Upper lobe of right lung (tissue), 1 donor: ENCODE results near the gene COMMD9. TPM values are rescaled to one million over a fixed set of nuclear protein-coding genes. Genes with fewer than 3 reads are reported as not detected.

Source experiments
- ATAC-seq: fragments of 200-7000 bp; cut with Tn5 transposase; one replicate; pipeline ENCODE4 v1.9.1; 2020; ENCODE audit warnings: mild to moderate bottlenecking, moderate library complexity
- DNase-seq: peaks from one replicate; pipeline ENCODE4 v3.0.0-alpha.2; 2020
- H3K27ac ChIP-seq: fragments of 200-600 bp; one replicate; pipeline ENCODE4 v1.8.0; 2022
- H3K27me3 ChIP-seq: fragments of 200-600 bp; one replicate; pipeline ENCODE4 v1.8.0; 2022; ENCODE audit warnings: mild to moderate bottlenecking
- H3K36me3 ChIP-seq: fragments of 200-600 bp; one replicate; pipeline ENCODE4 v1.8.0; 2022
- H3K4me1 ChIP-seq: fragments of 200-600 bp; one replicate; pipeline ENCODE4 v1.8.0; 2022
- H3K4me3 ChIP-seq: fragments of 200-600 bp; one replicate; pipeline ENCODE4 v1.8.0; 2022; ENCODE audit warnings: mild to moderate bottlenecking
- H3K9me3 ChIP-seq: fragments of 200-600 bp; one replicate; pipeline ENCODE4 v1.8.0; 2022
- CTCF ChIP-seq: fragments of 200-600 bp; IDR thresholded peaks from one replicate; pipeline ENCODE4 v1.8.0; 2022; ENCODE audit warnings: antibody characterized with exemption
- intact Hi-C: fragments of 100-400 bp; cut with DNase I; formaldehyde crosslinking; loops from one replicate; pipeline ENCODE4 v1.11.0; 2022
- total RNA-seq: library from RNA; stranded (reverse); fragmentation: NEBNext Ultra II Directional; extraction: Animal tissue kit (Norgen Biotek cat#: 25700); gene quantifications from one replicate; pipeline ENCODE4 v1.2.1, GENCODE V29; 2021
- donor health status: DM: no; HTN: yes; CAD: no; lungs with severe emphysema.

COMMD9 gene
- total RNA-seq, 1 donor from 2014 or later: 74.5 TPM

- DNase-seq (no peak), ATAC-seq (no peak)
- H3K4me1 ChIP-seq: no peaks in the 10 kb centered on the region
- no peak for TF ChIP-seq CTCF
- intact Hi-C loops: loop anchor here (10.0 kb wide), 1 partner anchor 179 kb away; no protein-coding TSS in a partner anchor
- no peak within 1 kb of the TSS for H3K27ac ChIP-seq
- H3K27me3 ChIP-seq: no peaks in the 10 kb centered on the region
- no peaks in the 10 kb centered on the region for H3K9me3 ChIP-seq
- no peaks in the 10 kb centered on the region for H3K36me3 ChIP-seq
- H3K4me3 ChIP-seq: no peak within 1 kb of the TSS
Measured at GRCh38 chr11:36295926-36296325, 6.7 kb upstream of the COMMD9 start, which contains the start of gene PRR5L. PRR5L (plus strand) TSS chr11:36296288; CDS start chr11:36401122, 104,834 bp downstream.

- Histone ChIP-seq H3K36me3 (no peaks in the 10 kb centered on the region), H3K27me3 (no peaks in the 10 kb centered on the region), H3K4me3 (no peak overlapping the region), H3K4me1 (peaks cover 14% of the 10 kb centered on the region), H3K9me3 (no peaks in the 10 kb centered on the region), H3K27ac (no peak overlapping the region)
- intact Hi-C loops: loop anchor here (10.0 kb wide), 1 partner anchor 182 kb away; no protein-coding TSS in a partner anchor
- ATAC-seq (peak; percentile 68), DNase-seq (no peak)
- peak; percentile 61 for TF ChIP-seq CTCF
Measured at GRCh38 chr11:36292311-36292722, 3.1 kb upstream of the COMMD9 start.

GRCh38 chr11:36288442-36289225, 590 bp downstream of the COMMD9 start:
- H3K36me3 ChIP-seq: no peaks in the 10 kb centered on the region
- intact Hi-C loops: no loop called here
- H3K4me3 ChIP-seq: peak overlapping the region; percentile 79
- H3K27ac ChIP-seq: peak overlapping the region; percentile 69
- no peaks in the 10 kb centered on the region for H3K9me3 ChIP-seq
- ATAC-seq (peak; percentile 43), DNase-seq (no peak)
- no peaks in the 10 kb centered on the region for H3K27me3 ChIP-seq
- H3K4me1 ChIP-seq: peaks cover 14% of the 10 kb centered on the region
- no peak for TF ChIP-seq CTCF

GRCh38 chr11:36282926-36283325, 6.3 kb downstream of the COMMD9 start:
- DNase-seq (no peak), ATAC-seq (no peak)
- peaks cover 3% of the 10 kb centered on the region for H3K4me1 ChIP-seq
- H3K27ac ChIP-seq: no peak overlapping the region
- peaks cover 24% of the 10 kb centered on the region for H3K36me3 ChIP-seq
- H3K9me3 ChIP-seq: no peaks in the 10 kb centered on the region
- TF ChIP-seq CTCF: no peak
- H3K27me3 ChIP-seq: no peaks in the 10 kb centered on the region
- no peak overlapping the region for H3K4me3 ChIP-seq
- intact Hi-C loops: no loop called here

- ATAC-seq (no peak), DNase-seq (no peak)
- no peak for TF ChIP-seq CTCF
- Histone ChIP-seq H3K27me3 (no peaks in the 10 kb centered on the region), H3K4me3 (no peak overlapping the region), H3K9me3 (no peaks in the 10 kb centered on the region), H3K27ac (no peak overlapping the region), H3K36me3 (peaks cover 29% of the 10 kb centered on the region), H3K4me1 (no peaks in the 10 kb centered on the region)
- intact Hi-C loops: no loop called here
Measured at GRCh38 chr11:36281850-36282249, 7.4 kb downstream of the COMMD9 start.
